Measurements from ENCODE around the gene OR2H1. TPM values are rescaled to one million over a fixed set of nuclear protein-coding genes. Genes with fewer than 3 reads are reported as not detected.
"Not testable (repeated sequence)": the region's sequence is repeated elsewhere in the genome, so short reads cannot be mapped to it uniquely, and the experiment has no call there.

The OR2H1 gene
- total RNA-seq, 2 experiments from 2014 or later: not detected

DNA sequence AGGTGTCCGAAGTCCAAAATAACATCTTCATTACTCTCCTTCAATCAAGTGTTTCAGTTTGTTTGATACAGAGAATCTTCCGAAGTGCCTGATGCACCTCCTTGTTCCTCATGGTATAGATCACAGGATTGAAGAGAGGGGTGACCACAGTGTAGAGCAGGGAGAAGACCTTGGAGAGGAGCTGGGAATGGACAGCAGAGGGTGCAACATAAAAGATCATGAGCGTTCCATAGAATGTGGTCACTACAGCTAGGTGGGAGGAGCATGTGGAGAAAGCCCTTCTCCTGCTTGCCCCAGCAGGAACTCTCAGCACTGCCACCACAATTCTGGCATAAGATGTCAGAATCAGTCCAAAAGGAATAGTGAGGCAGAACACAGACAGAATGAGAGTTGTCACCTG is 30.3 kb upstream of the OR2H1 start:
- Mint-ChIP-seq H3K27me3 (peaks cover 74% of the 10 kb centered on the region), H3K9me3 (no peaks in the 10 kb centered on the region), H3K4me1 (ENCODE audit: low read depth) (no peaks in the 10 kb centered on the region), H3K27ac (no peak overlapping the region), H3K4me3 (no peak overlapping the region), H3K36me3 (ENCODE audit: low read depth) (no peaks in the 10 kb centered on the region)
- H3K9me3 ChIP-seq (ENCODE audit: control insufficient read depth in 1 of 2, insufficient read depth in 1 of 2, low read length in 2 of 2): peaks cover 0 to 4% of the 10 kb centered on the region in 2 experiments
- peaks cover 3 to 25% of the 10 kb centered on the region in 2 experiments for H3K27me3 ChIP-seq (ENCODE audit: control insufficient read depth in 1 of 2, insufficient read depth in 2 of 2, low read length in 2 of 2)
- DNase-seq: no peak
- ATAC-seq (ENCODE audit: poor library complexity): no peak
- intact Hi-C loops (cut with DNase I, micrococcal nuclease): no loop called here
- no peak overlapping the region for H3K4me3 ChIP-seq (ENCODE audit: low read length)
- TF ChIP-seq, protein P1, sequence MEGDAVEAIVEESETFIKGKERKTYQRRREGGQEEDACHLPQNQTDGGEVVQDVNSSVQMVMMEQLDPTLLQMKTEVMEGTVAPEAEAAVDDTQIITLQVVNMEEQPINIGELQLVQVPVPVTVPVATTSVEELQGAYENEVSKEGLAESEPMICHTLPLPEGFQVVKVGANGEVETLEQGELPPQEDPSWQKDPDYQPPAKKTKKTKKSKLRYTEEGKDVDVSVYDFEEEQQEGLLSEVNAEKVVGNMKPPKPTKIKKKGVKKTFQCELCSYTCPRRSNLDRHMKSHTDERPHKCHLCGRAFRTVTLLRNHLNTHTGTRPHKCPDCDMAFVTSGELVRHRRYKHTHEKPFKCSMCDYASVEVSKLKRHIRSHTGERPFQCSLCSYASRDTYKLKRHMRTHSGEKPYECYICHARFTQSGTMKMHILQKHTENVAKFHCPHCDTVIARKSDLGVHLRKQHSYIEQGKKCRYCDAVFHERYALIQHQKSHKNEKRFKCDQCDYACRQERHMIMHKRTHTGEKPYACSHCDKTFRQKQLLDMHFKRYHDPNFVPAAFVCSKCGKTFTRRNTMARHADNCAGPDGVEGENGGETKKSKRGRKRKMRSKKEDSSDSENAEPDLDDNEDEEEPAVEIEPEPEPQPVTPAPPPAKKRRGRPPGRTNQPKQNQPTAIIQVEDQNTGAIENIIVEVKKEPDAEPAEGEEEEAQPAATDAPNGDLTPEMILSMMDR (IDR thresholded peaks at IDR 0.05): no peak
- H3K27ac ChIP-seq (ENCODE audit: low read depth in 1 of 2, low read length in 2 of 2): no peak overlapping the region
- no peaks in the 10 kb centered on the region for H3K36me3 ChIP-seq (ENCODE audit: insufficient read depth, low read length)
- CTCF ChIA-PET: no interaction called here
- no peaks in the 10 kb centered on the region for H3K4me1 ChIP-seq (ENCODE audit: insufficient read depth, low read length)
- POLR2A ChIA-PET: no interaction called here

DNA sequence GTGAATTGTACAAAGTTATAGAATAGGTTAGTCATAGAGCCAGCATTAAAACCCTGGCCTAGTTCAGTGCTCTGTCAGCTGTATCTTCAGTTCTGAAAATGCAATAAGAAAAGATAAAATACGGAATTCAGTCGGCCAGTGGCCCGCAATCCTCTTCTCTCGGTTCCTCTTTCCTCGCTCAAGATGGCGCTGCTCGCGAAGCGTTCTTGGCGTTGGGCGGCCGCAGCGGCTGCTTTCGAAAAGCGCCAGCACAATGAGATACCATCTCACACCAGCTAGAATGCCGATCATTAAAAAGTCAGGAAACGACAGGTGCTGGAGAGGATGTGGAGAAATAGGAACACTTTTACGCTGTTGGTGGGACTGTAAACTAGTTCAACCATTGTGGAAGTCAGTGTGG is 20.2 kb upstream of the OR2H1 start:
- H3K27ac Mint-ChIP-seq; H3K9me3 Mint-ChIP-seq; H3K4me3 ChIP-seq (ENCODE audit: low read length); H3K4me1 ChIP-seq (ENCODE audit: insufficient read depth, low read length); H3K36me3 ChIP-seq (ENCODE audit: insufficient read depth, low read length); ATAC-seq (ENCODE audit: poor library complexity); DNase-seq; H3K27ac ChIP-seq (ENCODE audit: low read depth in 1 of 2, low read length in 2 of 2); CTCF ChIA-PET; intact Hi-C loops (cut with DNase I, micrococcal nuclease); H3K4me1 Mint-ChIP-seq (ENCODE audit: low read depth); H3K4me3 Mint-ChIP-seq; H3K36me3 Mint-ChIP-seq (ENCODE audit: low read depth); POLR2A ChIA-PET; H3K9me3 ChIP-seq (ENCODE audit: control insufficient read depth in 1 of 2, insufficient read depth in 1 of 2, low read length in 2 of 2): not testable (repeated sequence)
- H3K27me3 ChIP-seq (ENCODE audit: control insufficient read depth in 1 of 2, insufficient read depth in 2 of 2, low read length in 2 of 2): peaks cover 0 to 19% of the 10 kb centered on the region in 2 experiments
- peaks cover 85% of the 10 kb centered on the region for H3K27me3 Mint-ChIP-seq

DNA sequence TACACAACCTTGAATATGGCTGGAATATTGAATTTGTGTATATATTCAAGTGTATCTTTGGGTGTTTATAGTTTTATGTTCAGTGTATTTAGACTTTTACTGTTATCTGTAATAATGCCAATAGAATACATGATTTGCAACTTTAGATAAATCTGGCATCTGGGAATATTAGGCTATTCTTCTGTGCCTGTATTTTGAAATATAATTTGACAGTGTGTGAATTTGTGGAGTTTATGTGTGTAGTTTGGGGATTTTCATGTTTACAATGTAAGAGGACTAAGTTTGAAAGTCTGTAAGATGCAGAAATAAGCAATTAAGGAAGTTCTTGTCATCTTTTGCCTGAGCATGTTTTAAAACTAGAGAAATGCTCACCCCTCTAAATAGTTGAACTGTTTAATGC is 17.9 kb upstream of the OR2H1 start, which contains the start of gene OR10C1:
Gene OR10C1 (plus strand): TSS at position 301 of the 400 bp plus-strand sequence. CDS start 710 bp downstream, outside the sequence.
- peaks cover 85% of the 10 kb centered on the region for H3K27me3 Mint-ChIP-seq
- intact Hi-C loops (cut with DNase I, micrococcal nuclease): no loop called here
- Histone ChIP-seq H3K4me3 (ENCODE audit: low read length) (no peak within 1 kb of the TSS), H3K27ac (ENCODE audit: low read depth in 1 of 2, low read length in 2 of 2) (no peak within 1 kb of the TSS), H3K9me3 (ENCODE audit: control insufficient read depth in 1 of 2, insufficient read depth in 1 of 2, low read length in 2 of 2) (peaks cover 0 to 10% of the 10 kb centered on the region in 2 experiments), H3K27me3 (ENCODE audit: control insufficient read depth in 1 of 2, insufficient read depth in 2 of 2, low read length in 2 of 2) (peaks cover 3 to 19% of the 10 kb centered on the region in 2 experiments), H3K4me1 (ENCODE audit: insufficient read depth, low read length) (no peaks in the 10 kb centered on the region), H3K36me3 (ENCODE audit: insufficient read depth, low read length) (no peaks in the 10 kb centered on the region)
- TF ChIP-seq, protein P1 (IDR thresholded peaks at IDR 0.05): no peak
- ATAC-seq (ENCODE audit: poor library complexity) (no peak), DNase-seq (no peak)
- no peaks in the 10 kb centered on the region for H3K4me1 Mint-ChIP-seq (ENCODE audit: low read depth)
- no peak within 1 kb of the TSS for H3K27ac Mint-ChIP-seq
- no peaks in the 10 kb centered on the region for H3K9me3 Mint-ChIP-seq
- CTCF ChIA-PET: no interaction called here
- H3K36me3 Mint-ChIP-seq (ENCODE audit: low read depth): no peaks in the 10 kb centered on the region
- H3K4me3 Mint-ChIP-seq: no peak within 1 kb of the TSS
- POLR2A ChIA-PET: no interaction called here

GRCh38 chr6:29442719-29443118 is 14.2 kb upstream of the OR2H1 start:
- no peak overlapping the region for H3K27ac Mint-ChIP-seq
- Histone ChIP-seq H3K27me3 (ENCODE audit: control insufficient read depth in 1 of 2, insufficient read depth in 2 of 2, low read length in 2 of 2) (peaks cover 9 to 27% of the 10 kb centered on the region in 2 experiments), H3K4me1 (ENCODE audit: insufficient read depth, low read length) (no peaks in the 10 kb centered on the region), H3K27ac (ENCODE audit: low read depth in 1 of 2, low read length in 2 of 2) (no peak overlapping the region), H3K36me3 (ENCODE audit: insufficient read depth, low read length) (no peaks in the 10 kb centered on the region), H3K4me3 (ENCODE audit: low read length) (no peak overlapping the region), H3K9me3 (ENCODE audit: control insufficient read depth in 1 of 2, insufficient read depth in 1 of 2, low read length in 2 of 2) (peaks cover 0 to 6% of the 10 kb centered on the region in 2 experiments)
- no peaks in the 10 kb centered on the region for H3K36me3 Mint-ChIP-seq (ENCODE audit: low read depth)
- H3K4me1 Mint-ChIP-seq (ENCODE audit: low read depth): no peaks in the 10 kb centered on the region
- peaks cover 8% of the 10 kb centered on the region for H3K9me3 Mint-ChIP-seq
- intact Hi-C loops (cut with DNase I, micrococcal nuclease): no loop called here
- POLR2A ChIA-PET: no interaction called here
- TF ChIP-seq, protein P1 (IDR thresholded peaks at IDR 0.05): no peak
- no peak for DNase-seq
- ATAC-seq (ENCODE audit: poor library complexity): no peak
- H3K27me3 Mint-ChIP-seq: peaks cover 88% of the 10 kb centered on the region
- CTCF ChIA-PET: no interaction called here
- H3K4me3 Mint-ChIP-seq: no peak overlapping the region

DNA sequence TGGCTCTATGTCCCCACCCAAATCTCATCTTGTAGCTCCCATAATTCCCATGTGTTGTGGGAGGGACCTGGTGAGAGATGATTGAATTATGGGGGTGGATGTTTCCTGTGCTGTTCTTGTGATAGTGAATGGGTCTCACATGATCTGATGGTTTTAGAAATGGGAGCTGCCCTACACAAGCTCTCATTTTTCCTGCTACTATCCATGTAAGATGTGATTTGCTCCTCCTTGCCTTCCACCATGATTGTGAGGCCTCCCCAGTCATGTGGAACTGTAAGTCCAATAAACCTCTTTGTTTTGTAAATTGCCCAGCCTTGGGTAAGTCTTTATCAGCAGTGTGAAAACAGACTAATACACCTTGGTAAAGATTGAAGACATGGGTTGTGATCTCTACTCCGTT is 12.9 kb upstream of the OR2H1 start:
- H3K36me3 ChIP-seq (ENCODE audit: insufficient read depth, low read length); ATAC-seq (ENCODE audit: poor library complexity); POLR2A ChIA-PET; H3K4me3 ChIP-seq (ENCODE audit: low read length); H3K27ac Mint-ChIP-seq; DNase-seq; intact Hi-C loops (cut with DNase I, micrococcal nuclease); H3K4me3 Mint-ChIP-seq; H3K4me1 ChIP-seq (ENCODE audit: insufficient read depth, low read length); H3K4me1 Mint-ChIP-seq (ENCODE audit: low read depth); H3K9me3 Mint-ChIP-seq; H3K36me3 Mint-ChIP-seq (ENCODE audit: low read depth); H3K27ac ChIP-seq (ENCODE audit: low read depth in 1 of 2, low read length in 2 of 2): not testable (repeated sequence)
- peaks cover 90% of the 10 kb centered on the region for H3K27me3 Mint-ChIP-seq
- CTCF ChIA-PET: interaction anchor here (0.6 kb wide), 1 partner anchor 727 kb away, joined by 3 read pairs; no protein-coding TSS in a partner anchor
- Histone ChIP-seq H3K27me3 (ENCODE audit: control insufficient read depth in 1 of 2, insufficient read depth in 2 of 2, low read length in 2 of 2) (peaks cover 9 to 30% of the 10 kb centered on the region in 2 experiments), H3K9me3 (ENCODE audit: control insufficient read depth in 1 of 2, insufficient read depth in 1 of 2, low read length in 2 of 2) (peaks cover 0 to 11% of the 10 kb centered on the region in 2 experiments)

Measured in CD4-positive, alpha-beta T cell (primary cell).